ENCODE results near the gene PRPF18.

Gene PRPF18

DNA sequence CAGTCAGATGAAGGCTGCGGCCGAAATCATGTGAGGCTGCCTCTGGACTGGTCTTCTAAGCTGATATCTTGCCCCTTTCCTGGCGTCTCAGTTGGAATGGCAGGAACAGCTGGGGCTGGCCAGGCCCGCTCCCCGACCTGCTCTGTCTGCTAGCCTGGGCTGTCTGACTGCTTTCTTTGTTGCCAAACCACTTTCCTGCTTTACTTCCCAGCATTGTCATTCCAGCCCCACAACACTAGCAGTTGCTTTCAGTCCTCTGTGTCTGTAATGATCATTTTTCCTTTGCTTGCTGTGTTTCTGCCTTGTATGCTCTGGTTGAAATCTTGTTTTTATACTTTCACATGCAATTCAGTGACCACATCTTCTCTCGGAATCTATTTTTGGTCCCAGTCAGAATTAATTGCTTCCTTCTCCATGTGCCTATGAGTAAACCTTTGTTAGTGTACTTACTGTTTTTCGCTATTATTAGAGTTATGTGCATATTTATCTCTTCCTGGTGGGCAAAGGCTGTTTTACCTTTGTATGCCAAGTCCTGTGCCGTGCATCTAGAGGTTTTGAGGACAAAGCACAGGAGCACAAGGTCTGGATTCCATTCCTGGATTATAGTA is 21.6 kb downstream of the PRPF18 start:
- H2BK5ac ChIP-seq (ENCODE audit: low read length), result no peak overlapping the region
- H2BK120ac ChIP-seq (ENCODE audit: low read depth, low read length), result no peak overlapping the region
- H3K27ac ChIP-seq (ENCODE audit: low read depth, low read length), result no peak overlapping the region
- H3K79me1 ChIP-seq (ENCODE audit: low read length), result no peaks in the 10 kb centered on the region
- WGBS (ENCODE audit: extremely low coverage, insufficient coverage, low lambda C conversion rate), result no CpG with 5 or more reads among the region's 8 CpGs
- no peak overlapping the region for H3K4me2 ChIP-seq (ENCODE audit: low read length)
- no peaks in the 10 kb centered on the region for H3K27me3 ChIP-seq (ENCODE audit: insufficient read depth, low read length, poor library complexity)
- H3K4me1 ChIP-seq (ENCODE audit: control insufficient read depth, low read depth, low read length), result no peaks in the 10 kb centered on the region
- no peak overlapping the region for H3K56ac ChIP-seq (ENCODE audit: low read length)
- DNase-seq, result no peak
- no peak overlapping the region for H2AK5ac ChIP-seq (ENCODE audit: low read length)
- no peak overlapping the region for H3K4ac ChIP-seq (ENCODE audit: low read depth, low read length)
- H4K5ac ChIP-seq (ENCODE audit: low read length), result no peak overlapping the region
- no peak overlapping the region for H3K18ac ChIP-seq (ENCODE audit: low read length)
- no peaks in the 10 kb centered on the region for H3K36me3 ChIP-seq (ENCODE audit: control insufficient read depth, insufficient read depth, low read length)
- H4K8ac ChIP-seq (ENCODE audit: low read depth, low read length), result no peak overlapping the region
- H3K79me2 ChIP-seq (ENCODE audit: control insufficient read depth, insufficient read depth, low read length), result no peaks in the 10 kb centered on the region
- no peak overlapping the region for H3K9ac ChIP-seq (ENCODE audit: low read length)
- no peak overlapping the region for H3K23ac ChIP-seq (ENCODE audit: low read length)
- H3K4me3 ChIP-seq (ENCODE audit: low read length), result no peak overlapping the region
- no peak overlapping the region for H2BK15ac ChIP-seq (replicated peaks; ENCODE audit: low read depth)

DNA sequence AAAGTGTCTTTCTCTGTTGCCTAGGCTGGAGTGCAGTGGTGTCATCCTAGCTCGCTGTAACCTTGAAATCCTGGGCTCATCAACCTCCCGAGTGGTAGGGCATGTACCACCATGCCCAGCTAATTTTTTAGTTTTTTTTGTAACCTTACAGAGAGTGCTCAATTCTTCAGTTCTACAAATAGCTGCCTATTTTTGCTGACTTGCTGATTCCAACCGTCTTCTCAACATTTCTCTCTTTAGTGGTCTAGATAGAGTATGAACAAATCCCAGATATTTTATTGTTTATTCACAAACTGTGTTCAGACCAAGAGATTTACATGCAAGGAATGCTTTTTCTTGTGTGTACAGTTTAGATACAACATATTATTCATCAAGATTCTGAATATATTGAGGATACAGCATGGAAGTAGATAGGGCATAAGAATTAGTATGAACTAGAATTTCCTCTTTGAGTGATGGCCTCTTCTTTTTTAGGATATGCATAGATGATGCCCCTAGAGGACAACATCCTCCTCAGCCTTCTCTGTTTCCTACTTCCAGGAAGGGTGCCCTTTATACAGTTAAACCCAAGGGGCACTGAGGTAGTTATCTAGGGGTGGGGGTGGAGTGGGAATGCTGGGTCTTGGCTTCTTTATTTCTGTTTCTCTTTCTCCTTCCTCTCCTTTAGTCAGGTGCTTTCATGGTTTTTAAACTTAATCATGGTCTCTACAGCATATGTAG is 26.0 kb downstream of the PRPF18 start:
- Histone ChIP-seq H2BK15ac (replicated peaks; ENCODE audit: low read depth) (no peak overlapping the region), H2BK120ac (ENCODE audit: low read depth, low read length) (no peak overlapping the region), H2AK5ac (ENCODE audit: low read length) (no peak overlapping the region), H3K27me3 (ENCODE audit: insufficient read depth, low read length, poor library complexity) (no peaks in the 10 kb centered on the region), H3K27ac (ENCODE audit: low read depth, low read length) (no peak overlapping the region), H3K79me1 (ENCODE audit: low read length) (no peaks in the 10 kb centered on the region), H3K56ac (ENCODE audit: low read length) (no peak overlapping the region), H4K5ac (ENCODE audit: low read length) (no peak overlapping the region), H4K8ac (ENCODE audit: low read depth, low read length) (no peak overlapping the region), H3K79me2 (ENCODE audit: control insufficient read depth, insufficient read depth, low read length) (no peaks in the 10 kb centered on the region), H3K4me1 (ENCODE audit: control insufficient read depth, low read depth, low read length) (peaks cover 11% of the 10 kb centered on the region), H3K4me2 (ENCODE audit: low read length) (no peak overlapping the region), H3K4ac (ENCODE audit: low read depth, low read length) (no peak overlapping the region), H3K9ac (ENCODE audit: low read length) (no peak overlapping the region), H3K4me3 (ENCODE audit: low read length) (no peak overlapping the region), H3K23ac (ENCODE audit: low read length) (no peak overlapping the region), H2BK5ac (ENCODE audit: low read length) (no peak overlapping the region), H3K36me3 (ENCODE audit: control insufficient read depth, insufficient read depth, low read length) (no peaks in the 10 kb centered on the region), H3K18ac (ENCODE audit: low read length) (no peak overlapping the region)
- no peak for DNase-seq
- no CpG with 5 or more reads among the region's 3 CpGs for WGBS (ENCODE audit: extremely low coverage, insufficient coverage, low lambda C conversion rate)

DNA sequence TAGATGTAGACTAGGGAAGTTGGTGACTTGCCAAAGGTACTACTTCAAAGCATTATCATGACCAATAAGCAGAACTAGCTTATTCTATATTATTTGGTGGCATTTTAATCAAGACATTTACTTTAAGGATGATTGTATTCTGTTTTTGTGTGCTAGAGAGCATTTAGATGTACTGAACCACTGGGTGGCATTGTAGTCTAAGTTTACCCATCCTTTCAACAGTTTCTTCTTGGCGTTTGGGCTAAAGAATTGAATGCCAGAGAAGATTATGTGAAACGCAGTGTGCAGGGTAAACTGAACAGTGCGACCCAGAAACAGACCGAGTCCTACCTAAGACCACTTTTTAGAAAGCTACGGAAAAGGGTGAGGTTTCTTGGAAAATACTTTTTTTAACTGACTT is 26.8 kb downstream of the PRPF18 start:
- Histone ChIP-seq H2BK120ac (ENCODE audit: low read depth, low read length) (no peak overlapping the region), H3K18ac (ENCODE audit: low read length) (no peak overlapping the region), H2BK15ac (replicated peaks; ENCODE audit: low read depth) (no peak overlapping the region), H3K4ac (ENCODE audit: low read depth, low read length) (no peak overlapping the region), H3K56ac (ENCODE audit: low read length) (no peak overlapping the region), H4K8ac (ENCODE audit: low read depth, low read length) (no peak overlapping the region), H3K79me2 (ENCODE audit: control insufficient read depth, insufficient read depth, low read length) (no peaks in the 10 kb centered on the region), H3K4me2 (ENCODE audit: low read length) (no peak overlapping the region), H3K9ac (ENCODE audit: low read length) (no peak overlapping the region), H2BK5ac (ENCODE audit: low read length) (no peak overlapping the region), H3K36me3 (ENCODE audit: control insufficient read depth, insufficient read depth, low read length) (no peaks in the 10 kb centered on the region), H2AK5ac (ENCODE audit: low read length) (no peak overlapping the region), H3K4me3 (ENCODE audit: low read length) (no peak overlapping the region), H3K27ac (ENCODE audit: low read depth, low read length) (no peak overlapping the region), H4K5ac (ENCODE audit: low read length) (no peak overlapping the region), H3K79me1 (ENCODE audit: low read length) (no peaks in the 10 kb centered on the region), H3K23ac (ENCODE audit: low read length) (no peak overlapping the region), H3K27me3 (ENCODE audit: insufficient read depth, low read length, poor library complexity) (no peaks in the 10 kb centered on the region), H3K4me1 (ENCODE audit: control insufficient read depth, low read depth, low read length) (peaks cover 11% of the 10 kb centered on the region)
- WGBS (ENCODE audit: extremely low coverage, insufficient coverage, low lambda C conversion rate), result no CpG with 5 or more reads among the region's 5 CpGs
- DNase-seq, result peak; percentile 47

DNA sequence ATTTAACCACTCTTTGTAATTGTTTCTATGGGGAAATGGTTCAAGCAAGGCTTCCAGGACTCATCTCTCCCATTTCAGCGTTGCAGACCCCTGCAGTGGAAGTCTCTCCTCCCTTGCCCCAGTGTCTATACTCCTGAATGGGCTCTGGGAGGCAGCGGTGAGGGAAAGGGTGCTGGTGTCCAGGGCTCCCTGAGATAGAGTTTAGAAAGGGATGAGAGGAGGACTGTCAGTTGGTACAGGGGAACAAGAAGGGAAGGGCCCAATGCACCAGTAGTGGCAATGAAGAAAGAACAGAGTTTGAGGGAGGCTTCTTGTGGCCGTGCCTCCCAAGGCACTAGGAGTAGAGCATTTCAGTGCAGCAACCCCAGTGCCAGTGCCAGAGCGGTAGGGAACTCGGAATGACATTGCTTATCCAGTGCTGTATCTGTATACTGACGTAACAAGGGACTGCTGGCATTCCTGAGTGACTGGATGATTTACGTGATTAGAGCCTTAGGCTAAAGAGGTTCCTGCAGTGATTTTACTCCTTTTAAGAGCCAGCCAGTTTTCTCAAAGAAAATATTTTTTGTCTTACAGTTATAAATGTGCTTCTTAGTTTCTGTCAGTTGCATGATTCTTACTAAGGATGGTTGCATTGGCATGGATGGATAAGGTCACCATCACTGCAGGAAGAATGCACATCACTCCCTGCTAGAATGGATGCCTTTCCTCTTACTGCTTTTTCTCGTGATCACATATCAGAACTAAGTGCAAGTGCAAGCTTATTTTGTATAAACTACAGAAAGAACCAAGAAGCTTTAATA is 28.0 kb downstream of the PRPF18 start:
- Histone ChIP-seq H3K56ac (ENCODE audit: low read length) (no peak overlapping the region), H3K9ac (ENCODE audit: low read length) (no peak overlapping the region), H3K4me2 (ENCODE audit: low read length) (no peak overlapping the region), H3K18ac (ENCODE audit: low read length) (no peak overlapping the region), H2BK15ac (replicated peaks; ENCODE audit: low read depth) (no peak overlapping the region), H3K4me3 (ENCODE audit: low read length) (no peak overlapping the region), H4K5ac (ENCODE audit: low read length) (no peak overlapping the region), H2BK5ac (ENCODE audit: low read length) (no peak overlapping the region), H4K8ac (ENCODE audit: low read depth, low read length) (no peak overlapping the region), H2BK120ac (ENCODE audit: low read depth, low read length) (no peak overlapping the region), H3K79me1 (ENCODE audit: low read length) (no peaks in the 10 kb centered on the region), H3K4me1 (ENCODE audit: control insufficient read depth, low read depth, low read length) (peaks cover 11% of the 10 kb centered on the region), H3K23ac (ENCODE audit: low read length) (no peak overlapping the region), H3K36me3 (ENCODE audit: control insufficient read depth, insufficient read depth, low read length) (no peaks in the 10 kb centered on the region), H3K27ac (ENCODE audit: low read depth, low read length) (no peak overlapping the region), H3K4ac (ENCODE audit: low read depth, low read length) (no peak overlapping the region), H2AK5ac (ENCODE audit: low read length) (no peak overlapping the region), H3K79me2 (ENCODE audit: control insufficient read depth, insufficient read depth, low read length) (no peaks in the 10 kb centered on the region), H3K27me3 (ENCODE audit: insufficient read depth, low read length, poor library complexity) (no peaks in the 10 kb centered on the region)
- DNase-seq, result peak; percentile 87
- WGBS (ENCODE audit: extremely low coverage, insufficient coverage, low lambda C conversion rate), result no CpG with 5 or more reads among the region's 8 CpGs

DNA sequence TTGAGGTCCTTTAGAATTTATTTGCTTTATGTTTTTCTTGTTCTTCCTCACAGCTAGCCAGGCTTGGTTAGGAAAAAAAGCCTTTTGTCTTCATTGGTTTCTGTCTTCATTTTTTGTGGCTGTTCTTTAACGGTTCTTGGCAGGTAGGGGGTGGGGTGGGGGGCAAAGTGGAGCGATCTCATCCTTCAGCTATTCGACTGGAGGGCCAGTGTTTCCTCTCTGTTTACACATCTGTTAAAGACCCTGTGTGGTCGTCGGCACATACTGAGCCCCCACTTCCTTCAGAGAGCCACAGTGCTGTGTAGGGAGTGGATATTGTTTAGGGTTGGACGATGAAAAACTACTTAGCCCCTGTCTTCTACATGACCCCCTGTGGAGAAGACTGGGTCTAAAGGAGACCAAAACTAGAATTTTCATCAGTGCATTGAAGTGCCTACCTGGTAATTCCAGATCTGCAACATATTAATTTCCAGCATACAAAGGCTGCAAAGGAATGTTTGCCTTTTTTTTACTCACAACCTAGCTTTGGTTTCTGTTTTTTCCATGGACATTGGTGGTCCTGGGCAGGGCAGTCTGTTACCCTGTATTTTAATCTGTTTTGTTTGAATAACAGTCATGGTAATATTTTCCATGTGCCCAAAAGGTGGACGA is 29.0 kb downstream of the PRPF18 start:
- H3K4me2 ChIP-seq (ENCODE audit: low read length), result no peak overlapping the region
- H3K4me3 ChIP-seq (ENCODE audit: low read length), result no peak overlapping the region
- peak overlapping the region; percentile 16 for H3K4ac ChIP-seq (ENCODE audit: low read depth, low read length)
- no CpG with 5 or more reads among the region's 7 CpGs for WGBS (ENCODE audit: extremely low coverage, insufficient coverage, low lambda C conversion rate)
- no peak overlapping the region for H4K5ac ChIP-seq (ENCODE audit: low read length)
- no peak overlapping the region for H4K8ac ChIP-seq (ENCODE audit: low read depth, low read length)
- H3K18ac ChIP-seq (ENCODE audit: low read length), result peak overlapping the region; percentile 80
- H3K36me3 ChIP-seq (ENCODE audit: control insufficient read depth, insufficient read depth, low read length), result no peaks in the 10 kb centered on the region
- peaks cover 11% of the 10 kb centered on the region for H3K4me1 ChIP-seq (ENCODE audit: control insufficient read depth, low read depth, low read length)
- peak; percentile 89 for DNase-seq
- H3K79me2 ChIP-seq (ENCODE audit: control insufficient read depth, insufficient read depth, low read length), result no peaks in the 10 kb centered on the region
- H3K27ac ChIP-seq (ENCODE audit: low read depth, low read length), result peak overlapping the region; percentile 45
- H2BK15ac ChIP-seq (replicated peaks; ENCODE audit: low read depth), result no peak overlapping the region
- H3K23ac ChIP-seq (ENCODE audit: low read length), result no peak overlapping the region
- H2BK5ac ChIP-seq (ENCODE audit: low read length), result no peak overlapping the region
- no peaks in the 10 kb centered on the region for H3K27me3 ChIP-seq (ENCODE audit: insufficient read depth, low read length, poor library complexity)
- no peak overlapping the region for H2BK120ac ChIP-seq (ENCODE audit: low read depth, low read length)
- no peaks in the 10 kb centered on the region for H3K79me1 ChIP-seq (ENCODE audit: low read length)
- no peak overlapping the region for H3K56ac ChIP-seq (ENCODE audit: low read length)
- no peak overlapping the region for H3K9ac ChIP-seq (ENCODE audit: low read length)
- H2AK5ac ChIP-seq (ENCODE audit: low read length), result no peak overlapping the region
